Right lobe of liver (tissue), 6 donors: ENCODE results near the gene BTBD19. TPM values are rescaled to one million over a fixed set of nuclear protein-coding genes. Genes with fewer than 3 reads are reported as not detected.
A peak's percentile ranks its signal among the peaks of the same experiment; 100 is the strongest.

Experiments used
- ATAC-seq, 4 donors: fragments of 200-7000 bp; cut with Tn5 transposase; one replicate each; pipeline ENCODE4 v1.9.1; 2020; ENCODE audit warnings: mild to moderate bottlenecking in 4 of 4, moderate library complexity in 4 of 4
- DNase-seq, 3 donors: peaks; one replicate each; pipeline ENCODE4 v3.0.0-alpha.2; 2020
- H3K27ac ChIP-seq, 3 donors: fragments of 200-600 bp; one replicate each; pipeline ENCODE4 v1.8.0; 2022
- H3K27me3 ChIP-seq, 2 donors: fragments of 200-600 bp; one replicate each; pipeline ENCODE4 v1.8.0; 2022
- H3K36me3 ChIP-seq, 4 donors: fragments of 200-600 bp; sonication (generic) in 1 of 4; one replicate each; pipeline versions ENCODE4 v1.5.1 to v1.8.0; 2017 to 2022; ENCODE audit warnings: control low read depth in 1 of 4
- H3K4me1 ChIP-seq, 4 donors: fragments of 200-600 bp; sonication (generic) in 1 of 4; one replicate each; pipeline versions ENCODE4 v1.5.1 to v1.8.0; 2017 to 2022; ENCODE audit warnings: control low read depth in 1 of 4
- H3K4me3 ChIP-seq, 3 donors: fragments of 200-600 bp; one replicate each; pipeline ENCODE4 v1.8.0; 2022
- H3K9me3 ChIP-seq, 4 donors: fragments of 200-600 bp; sonication (generic) in 1 of 4; one replicate each; pipeline versions ENCODE4 v1.5.1 to v1.8.0; 2017 to 2022; ENCODE audit warnings: control low read depth in 1 of 4
- POLR2A ChIP-seq: fragments of 450-650 bp; IDR thresholded peaks from one replicate; pipeline ENCODE4 v1.6.1; 2017; ENCODE audit warnings: antibody characterized with exemption, mild to moderate bottlenecking
- WGBS: methylation state at CpG from one replicate; pipeline ENCODE4 v1.1.6; 2018; ENCODE audit warnings: low coverage, low lambda C conversion rate; ENCODE audit not compliant: insufficient coverage; ENCODE audit errors: missing lambda C conversion rate; 5-methylcytosine and 5-hydroxymethylcytosine counted together
- intact Hi-C, 2 donors: fragments of 100-400 bp; cut with DNase I; formaldehyde crosslinking; loops; one replicate each; pipeline versions ENCODE4 v1.11.2 to v1.14.1; 2022
- total RNA-seq, 6 experiments: library from RNA; depleted of rRNA in 2 of 6; stranded (reverse); fragments of >200 nt in 2 of 6; fragmentation: NEBNext Ultra II Directional in 3 of 6; extraction: Animal tissue kit (Norgen Biotek cat#: 25700) in 3 of 6; gene quantifications; one replicate each; pipeline versions ENCODE4 v1.1.0 to v1.2.4, GENCODE V29; 2016 to 2023
- TF ChIP-seq, protein P1 (sequence below), 4 donors: fragments of 200-600 bp in 3 of 4; fragments of 450-650 bp in 1 of 4; IDR thresholded peaks; one replicate each; pipeline versions ENCODE4 v1.5.1 to v1.8.0; 2016 to 2022; ENCODE audit warnings: antibody characterized with exemption in 4 of 4, mild to moderate bottlenecking in 2 of 4
- donor health status: DM: no; HTN: yes; CAD: no.
- donor health status: DM: no; HTN: no; CAD: no.
- donor health status: DM: no; HTN: no; CAD: no.
- donor health status: DM: no; HTN: yes; CAD: no.
- donor health status: DM: no; HTN: yes; CAD: no.

BTBD19 gene
- total RNA-seq, 6 experiments from 2014 or later: 2.6 to 7.5 (median 5.3) TPM

DNA sequence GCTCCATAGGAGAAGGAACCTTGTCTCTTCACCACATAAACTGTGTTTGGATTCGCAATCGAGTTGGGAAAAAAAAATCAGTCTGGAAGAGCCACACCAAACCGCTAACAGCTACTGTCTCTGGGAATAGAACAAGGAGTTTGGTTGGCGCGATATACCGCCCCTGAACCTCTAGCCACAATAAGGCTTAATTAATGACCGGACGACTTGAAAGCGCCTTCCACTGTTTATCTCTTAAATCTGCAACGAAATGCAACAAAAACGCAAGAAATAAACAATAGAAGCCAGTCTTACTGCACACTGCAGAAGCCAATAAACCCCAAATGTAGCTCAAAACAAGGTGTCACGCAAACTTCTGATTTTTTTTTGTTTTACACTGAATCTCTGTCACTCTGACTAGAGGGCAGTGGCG is 10.9 kb downstream of the BTBD19 start:
- peak overlapping the region; percentile 10 to 58 (median 56) for H3K4me3 ChIP-seq
- H3K4me1 ChIP-seq: peaks cover 0 to 9% (median 0%) of the 10 kb centered on the region in 4 donors
- intact Hi-C loops: no loop called here
- WGBS: 0% methylated on average over 13 of the region's 13 CpGs
- H3K9me3 ChIP-seq: no peaks in the 10 kb centered on the region
- no peaks in the 10 kb centered on the region for H3K27me3 ChIP-seq
- ATAC-seq (peak; percentile 5 to 28 (median 7)), DNase-seq (peak in 1 of 3 donors; percentile 5)
- H3K27ac ChIP-seq: peak overlapping the region; percentile 89 to 93 (median 89)
- TF ChIP-seq, protein P1, sequence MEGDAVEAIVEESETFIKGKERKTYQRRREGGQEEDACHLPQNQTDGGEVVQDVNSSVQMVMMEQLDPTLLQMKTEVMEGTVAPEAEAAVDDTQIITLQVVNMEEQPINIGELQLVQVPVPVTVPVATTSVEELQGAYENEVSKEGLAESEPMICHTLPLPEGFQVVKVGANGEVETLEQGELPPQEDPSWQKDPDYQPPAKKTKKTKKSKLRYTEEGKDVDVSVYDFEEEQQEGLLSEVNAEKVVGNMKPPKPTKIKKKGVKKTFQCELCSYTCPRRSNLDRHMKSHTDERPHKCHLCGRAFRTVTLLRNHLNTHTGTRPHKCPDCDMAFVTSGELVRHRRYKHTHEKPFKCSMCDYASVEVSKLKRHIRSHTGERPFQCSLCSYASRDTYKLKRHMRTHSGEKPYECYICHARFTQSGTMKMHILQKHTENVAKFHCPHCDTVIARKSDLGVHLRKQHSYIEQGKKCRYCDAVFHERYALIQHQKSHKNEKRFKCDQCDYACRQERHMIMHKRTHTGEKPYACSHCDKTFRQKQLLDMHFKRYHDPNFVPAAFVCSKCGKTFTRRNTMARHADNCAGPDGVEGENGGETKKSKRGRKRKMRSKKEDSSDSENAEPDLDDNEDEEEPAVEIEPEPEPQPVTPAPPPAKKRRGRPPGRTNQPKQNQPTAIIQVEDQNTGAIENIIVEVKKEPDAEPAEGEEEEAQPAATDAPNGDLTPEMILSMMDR (IDR thresholded peaks at IDR 0.05): no peak
- no peak for TF ChIP-seq POLR2A
- no peaks in the 10 kb centered on the region for H3K36me3 ChIP-seq

DNA sequence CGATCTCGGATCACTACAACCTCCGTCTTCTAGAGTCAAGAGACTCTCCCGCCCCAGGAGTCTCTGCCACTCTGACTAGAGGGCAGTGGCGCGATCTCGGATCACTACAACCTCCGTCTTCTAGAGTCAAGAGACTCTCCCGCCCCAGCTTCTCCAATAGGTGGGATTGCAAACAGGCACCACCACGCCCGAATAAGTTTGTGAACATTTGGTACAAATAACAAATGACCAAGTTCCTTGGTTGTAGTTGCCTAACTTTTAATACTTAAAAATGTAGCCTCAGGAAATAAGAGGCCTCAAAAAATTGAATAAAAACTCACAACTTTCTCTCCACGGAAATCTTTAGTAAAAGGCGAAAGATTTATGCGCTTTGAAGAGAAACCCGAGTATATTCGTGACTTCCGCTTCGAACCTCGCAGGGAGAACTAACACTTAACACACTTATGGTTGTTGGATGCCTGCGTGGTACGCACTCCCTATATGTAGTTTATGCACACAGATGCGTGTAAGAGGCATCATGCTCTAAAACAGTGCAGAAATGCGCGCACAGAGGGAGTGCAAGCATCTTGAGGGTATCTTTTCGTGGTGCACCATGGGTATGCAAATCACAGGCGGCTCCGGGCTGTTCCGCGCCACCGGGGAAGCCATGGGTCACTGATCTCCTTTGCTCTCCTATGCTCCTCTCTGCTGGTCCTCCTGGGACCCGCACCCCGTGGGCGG is 11.4 kb downstream of the BTBD19 start:
- WGBS: under 1% methylated on average over 32 of the region's 33 CpGs
- DNase-seq: peak; percentile 79 to 85 (median 83)
- intact Hi-C loops: no loop called here

DNA sequence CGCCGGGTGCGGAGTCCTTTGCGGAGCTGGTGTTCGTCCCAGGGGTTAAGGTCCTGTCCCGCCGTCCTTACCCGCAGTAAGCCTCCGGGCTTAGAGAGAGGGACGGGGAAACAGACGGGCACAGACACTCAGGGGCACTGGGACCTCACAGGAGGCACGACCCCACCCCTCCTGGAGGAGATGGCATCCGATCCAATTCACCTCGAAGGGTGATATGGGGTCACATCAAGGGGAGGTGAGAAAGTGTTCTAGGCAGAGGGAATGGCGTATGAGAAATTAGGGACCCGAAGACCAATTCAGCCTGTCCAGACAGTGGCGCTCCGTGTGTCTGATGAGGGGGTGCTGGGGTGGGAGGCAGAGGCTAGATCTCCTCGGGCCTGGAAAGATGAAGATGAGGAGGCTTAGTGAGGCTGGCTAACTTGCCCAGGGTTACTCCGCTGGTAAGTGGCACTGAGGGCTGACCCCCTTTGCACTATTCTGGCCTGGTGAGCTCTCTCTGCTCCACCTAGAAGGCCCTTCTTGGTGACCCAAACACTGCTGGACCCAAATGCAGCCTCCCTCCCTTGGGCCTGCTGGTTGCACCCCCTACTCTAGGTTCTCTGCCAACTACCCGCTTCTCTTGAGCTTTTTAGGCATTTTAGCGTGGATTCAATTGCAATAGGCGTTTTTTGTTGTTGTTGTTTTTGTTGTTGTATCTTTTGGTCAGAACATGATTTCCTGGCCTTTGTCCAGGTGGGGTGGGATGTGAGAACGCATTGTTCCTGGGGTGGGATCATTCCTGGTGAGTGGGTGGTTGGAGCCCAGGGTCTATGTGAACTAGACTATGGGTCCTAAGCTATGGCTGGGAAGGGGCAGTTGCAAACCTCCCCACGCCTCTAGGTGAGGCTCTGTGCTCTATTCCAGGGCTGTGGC is 12.3 kb downstream of the BTBD19 start:
- ATAC-seq (peak in 3 of 4 donors; percentile 12 to 19 (median 13)), DNase-seq (peak in 2 of 3 donors; percentile 25 to 29)
- peak overlapping the region; percentile 50 to 58 (median 56) for H3K4me3 ChIP-seq
- WGBS: 16% methylated on average over 18 of the region's 25 CpGs
- H3K9me3 ChIP-seq: no peaks in the 10 kb centered on the region
- H3K36me3 ChIP-seq: no peaks in the 10 kb centered on the region
- H3K27me3 ChIP-seq: no peaks in the 10 kb centered on the region
- TF ChIP-seq, protein P1 (IDR thresholded peaks at IDR 0.05): no peak
- no peak for TF ChIP-seq POLR2A
- H3K27ac ChIP-seq: peak overlapping the region; percentile 89 to 93 (median 89)
- H3K4me1 ChIP-seq: peaks cover 0 to 8% (median 0%) of the 10 kb centered on the region in 4 donors
- intact Hi-C loops: no loop called here

More for the DNA sequence above, 11.4 kb downstream of the BTBD19 start:
- Histone ChIP-seq H3K27me3 (no peaks in the 10 kb centered on the region), H3K4me3 (peak overlapping the region; percentile 50 to 58 (median 56)), H3K9me3 (no peaks in the 10 kb centered on the region), H3K4me1 (peaks cover 0 to 8% (median 0%) of the 10 kb centered on the region in 4 donors), H3K27ac (peak overlapping the region; percentile 89 to 93 (median 89)), H3K36me3 (no peaks in the 10 kb centered on the region)
- TF ChIP-seq POLR2A: peak; percentile 97
- TF ChIP-seq, protein P1 (IDR thresholded peaks at IDR 0.05): peak in 1 of 4 donors; percentile 6
- peak; percentile 89 to 92 (median 90) for ATAC-seq

DNA sequence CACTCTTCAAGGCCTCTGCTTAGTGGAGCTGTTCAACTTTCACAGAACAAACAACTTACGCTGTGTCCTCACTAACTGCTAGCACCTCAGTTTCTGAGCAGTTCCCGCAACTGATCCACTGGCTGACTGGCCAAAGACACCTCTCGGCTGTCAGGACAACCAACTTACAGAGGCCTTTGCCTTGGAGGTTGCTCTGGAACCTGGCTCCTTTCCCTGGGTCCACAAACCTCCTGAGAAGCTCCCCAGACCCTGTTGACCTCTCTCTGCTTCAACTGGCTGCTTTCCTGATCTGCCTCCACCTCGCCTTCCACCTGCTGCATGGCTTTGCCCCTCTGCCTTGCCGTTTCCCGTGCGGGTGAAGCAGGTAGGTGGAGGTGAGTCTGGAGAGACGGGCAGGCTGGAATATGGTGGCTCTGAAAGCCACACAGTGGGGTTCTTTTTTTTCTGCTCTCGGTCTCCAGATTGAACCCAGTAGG is 13.0 kb downstream of the BTBD19 start:
- peaks cover 0 to 8% (median 0%) of the 10 kb centered on the region in 4 donors for H3K4me1 ChIP-seq
- H3K27me3 ChIP-seq: no peaks in the 10 kb centered on the region
- no peak overlapping the region for H3K4me3 ChIP-seq
- ATAC-seq (no peak), DNase-seq (peak in 2 of 3 donors; percentile 11 to 44)
- no peaks in the 10 kb centered on the region for H3K36me3 ChIP-seq
- intact Hi-C loops: no loop called here
- H3K27ac ChIP-seq: no peak overlapping the region
- no peaks in the 10 kb centered on the region for H3K9me3 ChIP-seq
- WGBS: 94% methylated on average over 6 of the region's 9 CpGs
- TF ChIP-seq POLR2A: no peak
- TF ChIP-seq, protein P1 (IDR thresholded peaks at IDR 0.05): no peak
